Small intestine (tissue), 7 donors: ENCODE measurements around the gene NCAPG2. TPM values are rescaled to one million over a fixed set of nuclear protein-coding genes. Genes with fewer than 3 reads are reported as not detected.
"Not testable (repeated sequence)": the region's sequence is repeated elsewhere in the genome, so short reads cannot be mapped to it uniquely, and the experiment has no call there.

Source experiments
- DNase-seq, 2 donors: peaks; one replicate each; pipeline versions ENCODE4 v3.0.0 to v3.0.0-alpha.2; 2013
- FAIRE-seq: peaks from 2 replicates; lab custom pipeline; 2012; peaks lifted over from hg19 to GRCh38; lab: Jason Lieb, UNC
- H3K27ac ChIP-seq, 3 donors: one replicate each; pipeline ENCODE4 v1.5.1; 2013; ENCODE audit warnings: low read length in 2 of 3, mild to moderate bottlenecking in 2 of 3, control low read depth in 1 of 3, inconsistent platforms in 1 of 3, low read depth in 1 of 3, moderate library complexity in 1 of 3
- H3K27me3 ChIP-seq, 3 donors: one replicate each; pipeline ENCODE4 v1.6.1; 2013; ENCODE audit warnings: low read length in 3 of 3, inconsistent platforms in 1 of 3; ENCODE audit not compliant: control insufficient read depth in 3 of 3, insufficient read depth in 3 of 3
- H3K36me3 ChIP-seq, 3 donors: one replicate each; pipeline ENCODE4 v1.6.1; 2013; ENCODE audit warnings: low read length in 3 of 3, inconsistent platforms in 1 of 3, low read depth in 1 of 3, mild to moderate bottlenecking in 1 of 3, moderate library complexity in 1 of 3; ENCODE audit not compliant: control insufficient read depth in 3 of 3, insufficient read depth in 2 of 3
- H3K4me1 ChIP-seq, 3 donors: one replicate each; pipeline ENCODE4 v1.6.1; 2013; ENCODE audit warnings: low read length in 2 of 3, inconsistent platforms in 1 of 3, low read depth in 1 of 3, mild to moderate bottlenecking in 1 of 3, moderate library complexity in 1 of 3; ENCODE audit not compliant: control insufficient read depth in 3 of 3, insufficient read depth in 2 of 3
- H3K4me3 ChIP-seq, 3 donors: one replicate each; pipeline ENCODE4 v1.5.1; 2013; ENCODE audit warnings: low read length in 3 of 3, control low read depth in 1 of 3, inconsistent platforms in 1 of 3, low read depth in 1 of 3, mild to moderate bottlenecking in 1 of 3, moderate library complexity in 1 of 3
- H3K9me3 ChIP-seq, 2 donors: one replicate each; pipeline ENCODE4 v1.6.1; 2013; ENCODE audit warnings: low read depth in 1 of 2, low read length in 1 of 2; ENCODE audit not compliant: control insufficient read depth in 2 of 2, insufficient read depth in 1 of 2
- WGBS, 3 donors: extraction: QIAGEN DNeasy Blood & Tissue Kit; methylation state at CpG; one replicate each; pipeline ENCODE4 v1.1.7; 2013; 5-methylcytosine and 5-hydroxymethylcytosine counted together
- polyA plus RNA-seq, 4 donors: library from polyadenylated mRNA; stranded (reverse) in 3 of 4; unstranded in 1 of 4; fragments of 200-250 nt in 3 of 4; fragments of 120-200 nt in 1 of 4; gene quantifications; one replicate each; pipeline versions ENCODE4 v1.2.1 to v1.2.3, GENCODE V29; 2013
- donor health status: healthy with polysubstance abuse.
- donor health status: control.
- donor health status: control.
- donor health status: Bipolar disorder and iron deficiency.
- donor health status: healthy.

The NCAPG2 gene
- polyA plus RNA-seq, 4 donors, result 0.81 to 11.2 (median 5.9) TPM

- H3K4me1 ChIP-seq, result no peaks in the 10 kb centered on the region
- WGBS, 3 donors, result 93 to 96% (median 94%) methylated on average over 1 of the region's 1 CpG
- peaks cover 0 to 12% (median 9%) of the 10 kb centered on the region in 3 donors for H3K36me3 ChIP-seq
- no peak overlapping the region for H3K4me3 ChIP-seq
- FAIRE-seq (no peak), DNase-seq (no peak)
- no peaks in the 10 kb centered on the region for H3K27me3 ChIP-seq
- H3K9me3 ChIP-seq, result no peaks in the 10 kb centered on the region
- H3K27ac ChIP-seq, result no peak overlapping the region
These were observed 20.3 kb downstream of the NCAPG2 start for GRCh38 chr7:158684329-158684728.

- H3K27me3 ChIP-seq, result no peaks in the 10 kb centered on the region
- H3K27ac ChIP-seq, result no peak overlapping the region
- no peaks in the 10 kb centered on the region for H3K4me1 ChIP-seq
- 81 to 98% (median 96%) methylated on average over 2 of the region's 2 CpGs for WGBS, 3 donors
- H3K4me3 ChIP-seq, result no peak overlapping the region
- DNase-seq (no peak), FAIRE-seq (no peak)
- H3K9me3 ChIP-seq, result no peaks in the 10 kb centered on the region
- H3K36me3 ChIP-seq, result peaks cover 0 to 9% (median 6%) of the 10 kb centered on the region in 3 donors
These were observed 21.1 kb downstream of the NCAPG2 start for GRCh38 chr7:158683541-158683940.

GRCh38 chr7:158682456-158682855 lies 22.1 kb downstream of the NCAPG2 start:
- FAIRE-seq, result no peak
- no peaks in the 10 kb centered on the region for H3K4me1 ChIP-seq
- no peak overlapping the region for H3K27ac ChIP-seq
- H3K27me3 ChIP-seq, result no peaks in the 10 kb centered on the region
- DNase-seq, result no peak
- H3K9me3 ChIP-seq, result no peaks in the 10 kb centered on the region
- H3K4me3 ChIP-seq, result no peak overlapping the region
- H3K36me3 ChIP-seq, result peaks cover 0 to 9% (median 5%) of the 10 kb centered on the region in 3 donors

- H3K9me3 ChIP-seq, result no peaks in the 10 kb centered on the region
- no peak overlapping the region for H3K27ac ChIP-seq
- H3K36me3 ChIP-seq, result peaks cover 0 to 9% (median 2%) of the 10 kb centered on the region in 3 donors
- no peaks in the 10 kb centered on the region for H3K4me1 ChIP-seq
- DNase-seq (no peak), FAIRE-seq (no peak)
- no peak overlapping the region for H3K4me3 ChIP-seq
- no peaks in the 10 kb centered on the region for H3K27me3 ChIP-seq
- WGBS, 3 donors, result 70 to 88% (median 79%) methylated on average over 3 of the region's 3 CpGs
These were observed 23.9 kb downstream of the NCAPG2 start for GRCh38 chr7:158680754-158681153.

GRCh38 chr7:158676906-158677305 lies 27.7 kb downstream of the NCAPG2 start:
- FAIRE-seq (no peak), DNase-seq (no peak)
- H3K4me1 ChIP-seq, result no peaks in the 10 kb centered on the region
- no peak overlapping the region for H3K4me3 ChIP-seq
- H3K36me3 ChIP-seq, result peaks cover 0 to 7% (median 5%) of the 10 kb centered on the region in 3 donors
- 77 to 89% (median 81%) methylated on average over 3 of the region's 3 CpGs for WGBS, 3 donors
- no peaks in the 10 kb centered on the region for H3K27me3 ChIP-seq
- H3K9me3 ChIP-seq, result no peaks in the 10 kb centered on the region
- H3K27ac ChIP-seq, result no peak overlapping the region

GRCh38 chr7:158676171-158676840 lies 28.3 kb downstream of the NCAPG2 start:
- no peak for FAIRE-seq
- Histone ChIP-seq H3K27ac (no peak overlapping the region), H3K36me3 (peaks cover 0 to 7% (median 5%) of the 10 kb centered on the region in 3 donors), H3K27me3 (no peaks in the 10 kb centered on the region), H3K9me3 (no peaks in the 10 kb centered on the region), H3K4me1 (no peaks in the 10 kb centered on the region), H3K4me3 (no peak overlapping the region)
- DNase-seq, result no peak
- WGBS, 3 donors, result 79 to 83% (median 81%) methylated on average over 7 of the region's 7 CpGs

- peaks cover 0 to 10% (median 3%) of the 10 kb centered on the region in 3 donors for H3K36me3 ChIP-seq
- H3K27me3 ChIP-seq, result no peaks in the 10 kb centered on the region
- no peaks in the 10 kb centered on the region for H3K9me3 ChIP-seq
- 70 to 71% (median 70%) methylated on average over 4 of the region's 4 CpGs for WGBS, 3 donors
- no peak overlapping the region for H3K27ac ChIP-seq
- no peak for FAIRE-seq
- no peak for DNase-seq
- no peaks in the 10 kb centered on the region for H3K4me1 ChIP-seq
- no peak overlapping the region for H3K4me3 ChIP-seq
These were observed 31.6 kb downstream of the NCAPG2 start for GRCh38 chr7:158672975-158673374.

- H3K4me1 ChIP-seq, H3K36me3 ChIP-seq, H3K4me3 ChIP-seq, H3K9me3 ChIP-seq, H3K27me3 ChIP-seq, FAIRE-seq, H3K27ac ChIP-seq: not testable (repeated sequence)
- 94 to 99% (median 97%) methylated on average over 7 of the region's 8 CpGs for WGBS, 3 donors
- peak in 1 of 2 donors; percentile 33 for DNase-seq
These were observed 36.5 kb downstream of the NCAPG2 start for GRCh38 chr7:158668086-158668485.
